Activated CD8-positive, alpha-beta T cell treated with anti-CD3 and anti-CD28 coated beads for 36 hours (primary cell): ENCODE measurements around the gene PJA1. TPM values are rescaled to one million over a fixed set of nuclear protein-coding genes. Genes with fewer than 3 reads are reported as not detected.

Experiments
- ATAC-seq: fragments of 200-7000 bp; cut with Tn5 transposase; one replicate; pipeline ENCODE4 v1.10.0; 2021; ENCODE audit warnings: mild to moderate bottlenecking, moderate library complexity
- CTCF ChIA-PET: fragments of 350-600 bp; sonication (Branson Sonifier 250); formaldehyde crosslinking; loops from one replicate; lab custom pipeline; 2021; ENCODE audit warnings: antibody characterized with exemption; lab: Charles Lee
- POLR2A ChIA-PET: fragments of 350-600 bp; sonication (Branson Sonifier 250); formaldehyde crosslinking; loops from one replicate; lab custom pipeline; 2021; ENCODE audit warnings: antibody characterized with exemption; lab: Charles Lee
- DNase-seq: peaks from one replicate; pipeline ENCODE4 v3.0.0-alpha.2; 2020
- H3K27ac Mint-ChIP-seq: one replicate; pipeline ENCODE4 v1.8.0; 2021; ENCODE audit warnings: mild to moderate bottlenecking, mixed read lengths
- H3K27me3 Mint-ChIP-seq: one replicate; pipeline ENCODE4 v1.8.0; 2021; ENCODE audit warnings: mixed read lengths
- H3K36me3 Mint-ChIP-seq: one replicate; pipeline ENCODE4 v1.8.0; 2021; ENCODE audit warnings: low read depth, mixed read lengths
- H3K4me1 Mint-ChIP-seq: one replicate; pipeline ENCODE4 v1.8.0; 2021; ENCODE audit warnings: low read depth, mixed read lengths
- H3K4me3 Mint-ChIP-seq: one replicate; pipeline ENCODE4 v1.8.0; 2021; ENCODE audit warnings: mild to moderate bottlenecking, moderate library complexity, mixed read lengths
- H3K9me3 Mint-ChIP-seq: one replicate; pipeline ENCODE4 v1.8.0; 2021; ENCODE audit warnings: mixed read lengths
- CTCF ChIP-seq: fragments of 200-600 bp; IDR thresholded peaks from one replicate; pipeline ENCODE4 v1.8.0; 2022; ENCODE audit warnings: antibody characterized with exemption, mild to moderate bottlenecking
- intact Hi-C: fragments of 100-400 bp; cut with micrococcal nuclease; formaldehyde crosslinking; loops from one replicate; pipeline ENCODE4 v1.10.0; 2022
- total RNA-seq, 2 experiments: library from RNA; stranded (reverse); gene quantifications; one replicate each; pipeline ENCODE4 v1.2.3, GENCODE V29; 2021

Gene PJA1
- total RNA-seq, 2 experiments from 2014 or later, result 21.0 to 22.6 TPM

GRCh38 chrX:69162361-69162865, 2.8 kb downstream of the PJA1 start:
- no peaks in the 10 kb centered on the region for H3K27me3 Mint-ChIP-seq
- DNase-seq (peak; percentile 6), ATAC-seq (no peak)
- peaks cover 20% of the 10 kb centered on the region for H3K36me3 Mint-ChIP-seq
- intact Hi-C loops, result no loop called here
- H3K27ac Mint-ChIP-seq, result peak overlapping the region; percentile 67
- CTCF ChIA-PET, result interaction anchor here (0.9 kb wide), 1 partner anchor 43 kb away, joined by 3 read pairs; no protein-coding TSS in a partner anchor
- H3K4me3 Mint-ChIP-seq, result no peak overlapping the region
- no peak for TF ChIP-seq CTCF
- H3K4me1 Mint-ChIP-seq, result peaks cover 37% of the 10 kb centered on the region
- POLR2A ChIA-PET, result no interaction called here
- H3K9me3 Mint-ChIP-seq, result no peaks in the 10 kb centered on the region

GRCh38 chrX:69161786-69162349, 3.4 kb downstream of the PJA1 start:
- intact Hi-C loops, result no loop called here
- ATAC-seq (no peak), DNase-seq (no peak)
- no peak for TF ChIP-seq CTCF
- H3K4me1 Mint-ChIP-seq, result peaks cover 37% of the 10 kb centered on the region
- no peak overlapping the region for H3K27ac Mint-ChIP-seq
- ChIA-PET POLR2A (no interaction called here), CTCF (interaction anchor here (0.9 kb wide), 1 partner anchor 44 kb away, joined by 3 read pairs; no protein-coding TSS in a partner anchor)
- H3K27me3 Mint-ChIP-seq, result no peaks in the 10 kb centered on the region
- peaks cover 20% of the 10 kb centered on the region for H3K36me3 Mint-ChIP-seq
- no peak overlapping the region for H3K4me3 Mint-ChIP-seq
- H3K9me3 Mint-ChIP-seq, result no peaks in the 10 kb centered on the region

- H3K27ac Mint-ChIP-seq, result no peak overlapping the region
- CTCF ChIA-PET, result no interaction called here
- POLR2A ChIA-PET, result no interaction called here
Measured at GRCh38 chrX:69161371-69161770, 3.9 kb downstream of the PJA1 start.

GRCh38 chrX:69158166-69158980, 6.9 kb downstream of the PJA1 start:
- H3K27ac Mint-ChIP-seq, result no peak overlapping the region
- H3K36me3 Mint-ChIP-seq, result peaks cover 20% of the 10 kb centered on the region
- peak; percentile 75 for ATAC-seq
- ChIA-PET POLR2A (no interaction called here), CTCF (interaction anchor here (1.2 kb wide), 1 partner anchor 11 kb away, joined by 4 read pairs; no protein-coding TSS in a partner anchor)
- H3K4me3 Mint-ChIP-seq, result no peak overlapping the region
- no peaks in the 10 kb centered on the region for H3K27me3 Mint-ChIP-seq
- intact Hi-C loops, result no loop called here
- DNase-seq, result peak; percentile 46
- H3K9me3 Mint-ChIP-seq, result no peaks in the 10 kb centered on the region
- peaks cover 28% of the 10 kb centered on the region for H3K4me1 Mint-ChIP-seq
- TF ChIP-seq CTCF, result peak; percentile 33

More at GRCh38 chrX:69161371-69161770, 3.9 kb downstream of the PJA1 start:
- intact Hi-C loops, result no loop called here
- Mint-ChIP-seq H3K4me3 (no peak overlapping the region), H3K27me3 (no peaks in the 10 kb centered on the region), H3K4me1 (peaks cover 37% of the 10 kb centered on the region), H3K36me3 (peaks cover 20% of the 10 kb centered on the region), H3K9me3 (no peaks in the 10 kb centered on the region)
- DNase-seq (no peak), ATAC-seq (no peak)
- no peak for TF ChIP-seq CTCF

- H3K9me3 Mint-ChIP-seq, result no peaks in the 10 kb centered on the region
- no peaks in the 10 kb centered on the region for H3K27me3 Mint-ChIP-seq
- DNase-seq (no peak), ATAC-seq (no peak)
- peaks cover 6% of the 10 kb centered on the region for H3K36me3 Mint-ChIP-seq
- H3K4me1 Mint-ChIP-seq, result peaks cover 10% of the 10 kb centered on the region
- H3K27ac Mint-ChIP-seq, result no peak overlapping the region
- ChIA-PET CTCF (interaction anchor here (1.0 kb wide), 1 partner anchor 66 kb away, joined by 3 read pairs; no protein-coding TSS in a partner anchor), POLR2A (no interaction called here)
- intact Hi-C loops, result no loop called here
- no peak overlapping the region for H3K4me3 Mint-ChIP-seq
- no peak for TF ChIP-seq CTCF
Measured at GRCh38 chrX:69156638-69157037, 8.6 kb downstream of the PJA1 start.
